ENCODE results near the gene CTDP1. TPM values are rescaled to one million over a fixed set of nuclear protein-coding genes. Genes with fewer than 3 reads are reported as not detected.

The CTDP1 gene
- total and polyA plus RNA-seq, 9 of the 15 experiments (the other 6 are each of a cell fraction or from before 2014, with no cell fraction given) = 0.07 to 19.2 (median 4.0) TPM

DNA sequence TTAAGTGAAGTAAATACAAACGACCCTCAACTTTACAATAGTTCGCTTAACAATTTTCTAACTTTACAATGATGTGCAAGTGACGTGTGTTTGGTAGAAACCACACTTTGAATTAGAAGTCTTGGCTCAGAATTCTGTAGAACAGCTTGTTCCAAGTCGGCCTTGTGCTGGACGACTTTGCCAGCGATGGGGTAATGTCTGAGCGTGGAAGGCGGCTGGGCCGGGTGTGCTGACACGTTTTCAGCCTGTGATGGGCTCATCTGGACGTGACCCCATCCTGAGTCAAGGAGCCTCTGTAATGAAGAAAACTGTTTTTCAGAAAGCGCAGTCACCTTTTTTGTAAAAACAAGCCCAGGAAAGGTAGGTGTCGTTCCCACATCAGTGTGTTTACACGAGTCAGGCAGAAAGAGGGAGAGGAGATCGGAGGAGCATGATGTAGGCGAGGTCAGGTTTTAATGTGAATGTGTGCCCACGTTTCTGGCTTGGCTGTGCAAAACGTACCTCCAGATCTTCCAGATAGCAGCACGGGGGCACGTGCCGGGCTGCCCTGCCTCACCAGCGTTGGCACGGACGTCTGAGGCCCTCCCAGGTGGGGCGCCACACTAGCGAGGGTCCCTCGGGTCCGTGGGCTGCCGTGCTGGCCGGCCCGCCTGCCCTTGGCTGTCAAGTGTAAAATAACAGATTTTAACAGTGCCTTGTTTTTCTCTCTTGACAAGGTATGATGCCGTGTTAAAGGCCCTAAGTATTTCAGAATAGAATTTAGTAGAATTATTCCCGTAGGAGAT is 54.6 kb downstream of the CTDP1 start:
- peaks cover 9% of the 10 kb centered on the region for H3K9me3 ChIP-seq (replicated peaks; ENCODE audit: control insufficient read depth, insufficient read depth, low read depth, low read length)
- no peaks in the 10 kb centered on the region for H3K79me2 ChIP-seq (ENCODE audit: control insufficient read depth, insufficient read depth, low read length)
- in situ Hi-C loops (cut with MboI) (no loop called here), intact Hi-C loops (cut with micrococcal nuclease) (no loop called here)
- no TSS peak for BruUV-seq (replicated peaks)
- POLR2A ChIA-PET = no interaction called here
- CTCF ChIA-PET (ENCODE audit: low intra/inter-chr PET ratio) = no interaction called here
- WGBS (ENCODE audit: insufficient coverage, low coverage, missing lambda C conversion rate) = 94% methylated on average over 15 of the region's 33 CpGs
- no peak overlapping the region for H2AFZ ChIP-seq (ENCODE audit: low read depth, low read length)
- no peak overlapping the region for H3K9ac ChIP-seq (ENCODE audit: insufficient read depth in 1 of 2, low read depth in 2 of 2, low read length in 2 of 2)
- TF ChIP-seq, protein P1, sequence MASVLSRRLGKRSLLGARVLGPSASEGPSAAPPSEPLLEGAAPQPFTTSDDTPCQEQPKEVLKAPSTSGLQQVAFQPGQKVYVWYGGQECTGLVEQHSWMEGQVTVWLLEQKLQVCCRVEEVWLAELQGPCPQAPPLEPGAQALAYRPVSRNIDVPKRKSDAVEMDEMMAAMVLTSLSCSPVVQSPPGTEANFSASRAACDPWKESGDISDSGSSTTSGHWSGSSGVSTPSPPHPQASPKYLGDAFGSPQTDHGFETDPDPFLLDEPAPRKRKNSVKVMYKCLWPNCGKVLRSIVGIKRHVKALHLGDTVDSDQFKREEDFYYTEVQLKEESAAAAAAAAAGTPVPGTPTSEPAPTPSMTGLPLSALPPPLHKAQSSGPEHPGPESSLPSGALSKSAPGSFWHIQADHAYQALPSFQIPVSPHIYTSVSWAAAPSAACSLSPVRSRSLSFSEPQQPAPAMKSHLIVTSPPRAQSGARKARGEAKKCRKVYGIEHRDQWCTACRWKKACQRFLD (CRISPR knock-in tag; IDR thresholded peaks at IDR 0.05) = no peak
- TF ChIP-seq ZNF239 (CRISPR knock-in tag; IDR thresholded peaks at IDR 0.05) = no peak
- no peak for TF ChIP-seq ARID2 (IDR thresholded peaks at IDR 0.05)
- TF ChIP-seq ZNF696 (CRISPR knock-in tag; conservative IDR thresholded peaks at IDR 0.05) = no peak
- TF ChIP-seq TFAM (CRISPR knock-in tag; conservative IDR thresholded peaks at IDR 0.05) = no peak
- no peak for TF ChIP-seq RAD51 (IDR thresholded peaks at IDR 0.05; ENCODE audit: borderline replicate concordance, low read depth)
- no peak for TF ChIP-seq TEAD4 (IDR thresholded peaks at IDR 0.05; ENCODE audit: low read length)
- TF ChIP-seq TEAD4 (CRISPR knock-in tag; IDR thresholded peaks at IDR 0.05; ENCODE audit: borderline replicate concordance) = no peak
- no peak for TF ChIP-seq ZNF75A (CRISPR knock-in tag; IDR thresholded peaks at IDR 0.05)
- TF ChIP-seq TRIM24 (IDR thresholded peaks at IDR 0.05) = no peak
- no peak for TF ChIP-seq ZNF143 (CRISPR knock-in tag; IDR thresholded peaks at IDR 0.05)
- TF ChIP-seq, protein P2, sequence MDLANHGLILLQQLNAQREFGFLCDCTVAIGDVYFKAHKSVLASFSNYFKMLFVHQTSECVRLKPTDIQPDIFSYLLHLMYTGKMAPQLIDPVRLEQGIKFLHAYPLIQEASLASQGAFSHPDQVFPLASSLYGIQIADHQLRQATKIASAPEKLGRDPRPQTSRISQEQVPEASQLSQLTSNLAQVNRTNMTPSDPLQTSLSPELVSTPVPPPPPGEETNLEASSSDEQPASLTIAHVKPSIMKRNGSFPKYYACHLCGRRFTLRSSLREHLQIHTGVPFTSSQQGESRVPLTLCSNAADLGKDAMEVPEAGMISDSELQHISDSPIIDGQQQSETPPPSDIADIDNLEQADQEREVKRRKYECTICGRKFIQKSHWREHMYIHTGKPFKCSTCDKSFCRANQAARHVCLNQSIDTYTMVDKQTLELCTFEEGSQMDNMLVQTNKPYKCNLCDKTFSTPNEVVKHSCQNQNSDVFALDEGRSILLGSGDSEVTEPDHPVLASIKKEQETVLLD (IDR thresholded peaks at IDR 0.05) = no peak
- TF ChIP-seq CREB5 (CRISPR knock-in tag; IDR thresholded peaks at IDR 0.05) = no peak
- no peak for TF ChIP-seq HMGN3 (IDR thresholded peaks at IDR 0.05; ENCODE audit: borderline replicate concordance, extremely low read depth, insufficient read length, low read depth, low read length)
- TF ChIP-seq ZBTB12 (CRISPR knock-in tag; IDR thresholded peaks at IDR 0.05) = no peak
- TF ChIP-seq STAG1 (CRISPR knock-in tag; IDR thresholded peaks at IDR 0.05; ENCODE audit: borderline replicate concordance) = no peak
- no peak for TF ChIP-seq ZFP30 (CRISPR knock-in tag; IDR thresholded peaks at IDR 0.05; ENCODE audit: borderline replicate concordance)
- TF ChIP-seq KDM1A (IDR thresholded peaks at IDR 0.05) = no peak
- no peak for TF ChIP-seq ZNF311 (CRISPR knock-in tag; IDR thresholded peaks at IDR 0.05)
- no peak overlapping the region for H3K4me2 ChIP-seq (ENCODE audit: insufficient read depth, low read length)
- H3K4me1 ChIP-seq (replicated peaks in 1 of 2; ENCODE audit: control insufficient read depth in 2 of 2, insufficient read depth in 2 of 2, low read length in 2 of 2) = no peaks in the 10 kb centered on the region
- ATAC-seq = no peak
- no peak overlapping the region for H3K4me3 ChIP-seq
- H3K36me3 ChIP-seq (ENCODE audit: control insufficient read depth, insufficient read depth, low read length) = peaks cover 51% of the 10 kb centered on the region; the same call in 2 of the 3 replicates
- DNase-seq (ENCODE audit: extremely low read depth in 1 of 4, low spot score in 3 of 4) = no peak
- H4K20me1 ChIP-seq (replicated peaks; ENCODE audit: control insufficient read depth, insufficient read depth, low read length) = no peaks in the 10 kb centered on the region
- FAIRE-seq = no peak
- H3K9me1 ChIP-seq (ENCODE audit: control insufficient read depth, insufficient read depth, low read length) = no peaks in the 10 kb centered on the region
- H3K27ac ChIP-seq (ENCODE audit: extremely low read depth, low read depth, low read length) = no peak overlapping the region
- no peaks in the 10 kb centered on the region for H3K27me3 ChIP-seq (ENCODE audit: control insufficient read depth in 2 of 2, insufficient read depth in 2 of 2, low read length in 2 of 2)
